Activated CD4-positive, alpha-beta T cell treated with anti-CD3 and anti-CD28 coated beads, Interleukin-2, Interleukin-6, amounts not matched to agents 100 ng/mL and 50 ng/mL, durations not matched to agents 16 hours and 8 hours (primary cell): ENCODE data around the gene SIPA1L3.

Experiments used
- DNase-seq: peaks from one replicate; pipeline ENCODE4 v3.0.0-alpha.2; 2020

SIPA1L3 gene

DNA sequence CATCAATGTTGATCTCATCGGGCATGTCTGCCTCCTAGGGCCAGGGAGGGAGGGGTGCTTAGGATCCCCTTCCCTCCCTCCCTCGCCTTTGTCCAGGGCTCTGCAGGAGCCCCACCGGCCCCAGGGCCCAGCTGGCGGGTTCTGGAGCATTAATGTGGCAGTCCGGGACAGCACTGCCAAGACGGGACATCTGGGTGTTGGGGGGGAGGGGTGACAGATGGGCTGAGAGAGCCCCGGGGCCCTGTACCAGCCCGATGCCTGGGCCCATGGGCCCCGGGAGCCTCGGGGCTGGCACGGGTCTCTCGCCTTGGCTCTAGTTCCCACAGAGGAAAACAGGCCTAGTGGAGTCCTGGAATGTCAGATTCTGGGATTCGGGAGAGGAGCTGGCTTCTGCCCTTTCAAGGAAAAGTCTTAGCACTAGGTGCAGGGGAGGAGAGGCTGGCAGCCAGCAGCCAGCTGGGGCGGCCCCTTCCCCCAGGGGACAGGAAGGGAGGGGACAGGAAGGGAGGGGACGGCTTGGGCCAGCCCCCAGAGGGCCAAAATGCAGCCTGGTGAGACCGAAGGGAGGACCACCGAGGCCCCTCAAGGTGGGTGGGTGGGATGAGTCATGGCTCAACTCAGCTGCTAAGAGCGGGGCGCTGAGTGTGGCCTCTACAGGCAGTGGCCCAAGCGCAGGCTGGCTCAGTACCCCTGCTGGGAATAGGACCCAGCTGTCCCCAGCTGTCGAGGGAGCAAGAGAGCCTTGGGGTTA is 346.1 kb downstream of the SIPA1L3 start:
- DNase-seq, result no peak

DNA sequence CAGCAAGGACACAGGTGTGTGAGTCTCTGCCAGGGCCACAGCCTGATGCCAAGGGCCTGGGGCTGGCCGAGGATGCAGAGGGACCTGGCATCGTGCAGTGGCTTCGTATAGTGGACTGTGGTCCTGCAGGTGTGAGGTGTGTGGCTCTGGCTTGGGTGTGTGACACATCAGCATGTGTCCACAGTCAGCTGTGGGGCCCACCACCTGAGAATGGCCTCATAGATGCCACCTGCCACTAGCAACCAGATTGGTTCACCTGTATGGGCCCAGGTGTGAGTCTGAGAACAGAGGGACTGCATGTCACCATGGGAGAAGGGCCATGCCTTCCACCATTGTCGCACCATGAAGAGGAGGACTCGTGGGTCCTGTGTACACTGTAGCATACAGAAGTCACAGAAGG is 346.8 kb downstream of the SIPA1L3 start:
- DNase-seq, result no peak

DNA sequence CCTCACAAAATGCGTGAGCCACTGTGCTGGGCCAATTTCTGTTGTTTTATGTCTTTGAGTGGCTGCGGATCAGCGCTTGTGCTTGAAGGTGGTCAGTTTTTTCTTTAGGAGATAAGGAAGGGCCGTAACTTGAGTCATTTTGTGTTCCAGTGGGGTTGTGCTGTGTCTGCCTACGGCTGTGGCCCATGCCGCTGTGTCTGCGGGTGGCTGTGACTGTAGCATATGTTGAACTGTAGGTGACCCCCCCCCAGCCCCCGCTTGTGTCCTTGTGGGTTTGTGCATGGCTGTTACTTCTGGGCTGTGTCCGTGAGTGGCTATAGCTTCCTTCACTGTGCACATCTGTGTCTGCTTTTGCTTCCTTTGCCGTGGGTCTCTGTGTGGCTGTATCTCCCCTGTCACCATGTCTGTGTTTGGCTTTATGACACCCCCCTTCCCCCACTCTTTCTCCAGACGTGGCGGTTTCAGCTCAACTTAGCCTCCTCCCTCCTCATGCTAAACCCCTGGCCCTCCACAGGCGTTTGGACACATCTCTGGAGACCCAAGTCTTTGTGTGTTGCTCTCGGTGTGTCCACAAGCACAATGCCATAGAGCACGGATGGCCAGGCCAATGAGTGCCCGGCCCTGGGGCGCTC is 348.5 kb downstream of the SIPA1L3 start:
- DNase-seq, result no peak
